ENCODE data around the gene NECTIN2.

DNA sequence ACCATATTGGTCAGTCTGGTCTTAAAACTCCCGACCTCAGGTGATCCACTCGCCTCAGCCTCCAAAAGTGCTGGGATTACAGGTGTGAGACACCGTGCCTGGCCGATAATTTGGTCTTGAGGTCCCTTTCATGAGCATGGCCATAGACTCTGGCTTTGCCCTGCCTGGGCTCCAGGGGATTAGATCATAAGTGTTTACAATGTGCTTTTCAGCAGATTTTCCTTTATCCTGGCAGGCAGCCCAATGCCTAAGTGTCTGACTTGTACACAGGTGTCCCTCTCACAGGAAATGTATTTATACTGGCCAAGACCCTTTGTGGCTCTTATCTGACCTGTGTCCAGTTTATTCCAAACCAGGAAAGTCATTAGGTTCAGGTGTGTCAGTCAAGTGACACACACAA, 21.3 kb upstream of the NECTIN2 start:
- TF ChIP-seq CTCF (conservative IDR thresholded peaks at IDR 0.05; ENCODE audit: low read depth, low read length): no peak
- TF ChIP-seq EZH2 (IDR thresholded peaks at IDR 0.05; ENCODE audit: low read length, unreplicated experiment): no peak
- TF ChIP-seq EZH2phosphoT487 (IDR thresholded peaks at IDR 0.05; ENCODE audit: borderline replicate concordance, low read length): no peak

Measured in PC-3 (cell line).